Stimulated activated CD4-positive, alpha-beta T cell treated with anti-CD3 and anti-CD28 coated beads, TNF-alpha, amount 100 ng/mL, for 48 hours (primary cell): ENCODE measurements around the gene DCLK1.

ENCODE experiments used
- DNase-seq, 3 donors: peaks; one replicate each; pipeline ENCODE4 v3.0.0-alpha.2; 2020; ENCODE audit warnings: low read depth in 3 of 3

Gene DCLK1

DNA sequence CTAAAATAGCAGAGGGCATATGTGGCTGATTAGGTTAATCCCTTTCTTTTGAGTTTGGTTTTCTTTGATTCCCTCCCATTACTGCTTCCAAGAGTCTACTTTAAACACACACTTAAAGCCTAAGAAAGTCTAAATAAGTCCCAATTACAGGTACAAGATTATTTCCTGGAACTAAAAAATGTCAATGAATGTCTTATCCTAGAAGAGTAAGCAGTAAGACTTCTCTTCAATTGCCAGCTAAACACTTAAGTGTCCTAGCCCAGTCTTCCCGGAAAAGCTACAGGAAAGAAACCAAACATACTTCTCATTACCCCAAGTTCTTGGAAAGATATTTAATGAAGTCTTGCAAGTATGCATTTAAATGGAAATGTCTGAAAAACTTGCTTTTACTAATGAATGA lies 233.1 kb downstream of the DCLK1 start:
- DNase-seq, result no peak

DNA sequence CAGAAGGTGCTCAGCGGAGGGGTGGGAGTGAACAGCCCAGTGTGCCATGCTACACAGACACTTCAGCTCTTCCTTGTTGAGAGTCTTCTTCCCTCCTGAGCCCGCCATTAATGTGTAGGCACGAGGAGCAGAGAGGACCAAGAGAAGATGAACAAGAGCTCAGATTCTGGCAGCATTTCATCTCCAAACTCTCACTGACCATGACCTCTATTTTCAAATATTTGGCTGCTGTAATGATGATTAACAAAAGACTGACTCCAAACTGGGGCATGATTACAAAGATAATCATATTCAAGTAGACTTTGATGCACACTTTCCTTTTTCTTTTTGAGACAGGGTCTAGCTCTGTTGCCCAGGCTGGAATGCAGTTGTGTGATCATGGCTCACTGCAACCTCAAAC lies 236.5 kb downstream of the DCLK1 start:
- no peak for DNase-seq

DNA sequence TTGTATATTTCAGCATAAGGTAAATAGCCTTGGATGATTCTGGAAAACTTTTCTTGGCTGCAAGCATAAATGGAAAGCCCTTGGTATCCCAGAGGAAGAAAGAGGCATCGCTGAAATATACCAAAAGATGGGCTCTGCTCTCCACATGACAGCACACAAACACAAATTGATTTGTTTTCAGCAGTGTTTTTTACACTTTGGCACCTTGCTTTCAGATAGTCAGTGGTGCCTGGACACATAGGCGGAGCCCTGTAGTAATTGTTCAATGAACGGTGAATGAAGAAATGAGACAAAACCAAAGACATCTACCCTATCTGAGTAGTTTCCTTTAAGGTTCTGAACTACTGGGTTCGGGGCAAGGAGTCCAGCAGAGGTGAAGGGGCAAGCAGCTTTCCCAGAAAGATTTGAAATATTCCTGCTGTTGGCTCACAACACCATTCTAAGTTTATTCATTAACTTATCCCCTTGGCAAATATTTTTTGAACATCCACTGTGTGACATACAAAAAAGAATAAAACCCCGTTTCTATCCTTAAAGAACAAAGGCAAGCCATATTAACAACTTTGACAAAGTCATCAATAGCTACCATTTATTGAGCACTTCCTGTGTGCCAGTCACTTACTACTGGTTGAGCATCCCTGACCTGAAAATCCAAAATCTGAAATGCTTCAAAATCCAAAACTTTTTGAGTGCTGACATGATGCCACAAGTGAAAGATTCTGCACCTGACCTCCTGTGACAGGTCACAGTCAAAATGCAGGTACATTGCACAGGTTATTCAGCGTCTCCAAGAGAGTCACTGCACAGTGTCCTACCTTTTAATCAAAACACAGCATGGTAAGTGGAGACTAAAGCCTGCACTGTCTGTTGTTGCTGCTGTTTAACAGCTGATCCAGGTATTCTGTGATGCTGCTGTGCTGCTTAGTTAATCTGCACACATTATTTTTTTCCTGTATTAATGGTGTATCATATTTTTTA lies 238.1 kb downstream of the DCLK1 start:
- DNase-seq, result no peak

DNA sequence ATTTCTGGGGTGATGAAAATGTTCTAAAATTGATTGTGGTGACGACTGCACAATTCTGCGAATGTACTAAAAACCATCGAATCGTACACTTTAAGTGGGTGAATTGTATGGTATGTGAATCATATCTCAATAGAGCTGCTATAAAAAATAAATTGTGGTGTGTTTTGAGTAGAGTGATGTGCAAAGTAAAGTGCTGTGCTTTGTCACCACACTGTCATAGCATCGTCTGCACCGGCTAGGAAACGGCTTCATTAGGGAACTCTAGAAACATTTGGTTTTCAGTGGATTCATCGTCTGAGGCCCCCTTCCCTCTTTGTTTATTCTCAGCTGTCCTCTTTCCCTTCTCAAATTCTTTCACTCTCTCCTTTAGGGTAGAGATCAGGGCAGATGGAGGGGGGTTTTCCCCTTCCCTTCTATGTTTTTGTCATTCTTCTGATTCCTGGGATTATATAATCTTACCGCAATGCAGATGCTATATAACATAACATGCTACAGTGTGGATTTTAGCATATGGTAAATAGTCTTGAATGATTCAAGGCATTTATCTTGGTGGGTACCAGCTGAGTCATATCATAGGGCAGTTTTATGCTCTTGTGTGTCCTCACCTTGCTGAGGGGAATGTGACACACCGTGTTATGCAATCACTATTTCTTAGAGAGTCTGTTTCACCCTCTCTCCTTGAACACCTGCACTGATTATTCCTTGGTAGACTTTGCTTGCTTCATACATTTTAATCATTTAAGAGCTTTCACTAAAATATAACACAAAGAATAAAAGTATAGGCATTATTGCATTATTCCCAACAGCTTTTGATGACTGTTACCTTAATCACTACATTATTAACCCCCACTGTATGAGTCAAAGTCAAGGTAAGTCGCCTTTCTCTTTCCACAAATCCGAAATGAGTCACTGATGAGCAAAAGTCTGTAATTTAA lies 239.4 kb downstream of the DCLK1 start:
- no peak for DNase-seq

DNA sequence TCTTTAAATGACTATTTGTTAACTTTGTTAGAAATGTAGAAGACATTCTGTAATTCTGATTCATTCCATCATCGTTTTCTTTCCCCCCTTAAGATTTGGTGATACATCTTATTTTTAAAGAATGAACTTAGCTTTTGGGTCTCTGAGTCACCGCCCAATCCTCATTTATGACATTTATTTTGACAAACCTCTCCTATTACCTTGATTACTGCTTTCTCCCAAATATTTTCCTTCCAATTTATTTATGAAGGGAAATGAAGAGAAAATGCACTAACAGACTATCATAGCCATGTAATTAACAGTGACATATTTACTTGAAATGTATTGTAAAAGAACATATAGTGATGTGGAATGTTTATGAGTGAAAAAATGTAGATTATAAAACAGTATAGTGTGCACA lies 241.6 kb downstream of the DCLK1 start:
- DNase-seq, result no peak

DNA sequence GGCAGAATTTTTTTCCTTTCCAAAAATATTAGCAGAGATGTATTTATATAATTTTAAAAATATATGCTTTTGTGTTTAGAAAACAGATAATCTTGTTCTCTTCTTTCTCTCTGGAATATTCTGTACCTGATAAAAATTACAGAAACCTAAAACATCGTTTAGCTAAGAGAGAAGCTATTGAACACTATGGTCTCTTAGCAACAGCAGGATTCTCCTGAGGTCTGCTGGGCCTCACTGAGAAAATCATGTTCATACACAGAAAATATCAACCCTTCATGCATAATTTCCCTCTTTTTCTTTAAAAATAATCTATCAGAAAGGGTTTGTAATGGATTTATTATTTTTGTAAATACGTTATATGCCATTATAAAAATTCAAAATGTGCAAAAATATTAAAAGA lies 242.2 kb downstream of the DCLK1 start:
- DNase-seq, result no peak

DNA sequence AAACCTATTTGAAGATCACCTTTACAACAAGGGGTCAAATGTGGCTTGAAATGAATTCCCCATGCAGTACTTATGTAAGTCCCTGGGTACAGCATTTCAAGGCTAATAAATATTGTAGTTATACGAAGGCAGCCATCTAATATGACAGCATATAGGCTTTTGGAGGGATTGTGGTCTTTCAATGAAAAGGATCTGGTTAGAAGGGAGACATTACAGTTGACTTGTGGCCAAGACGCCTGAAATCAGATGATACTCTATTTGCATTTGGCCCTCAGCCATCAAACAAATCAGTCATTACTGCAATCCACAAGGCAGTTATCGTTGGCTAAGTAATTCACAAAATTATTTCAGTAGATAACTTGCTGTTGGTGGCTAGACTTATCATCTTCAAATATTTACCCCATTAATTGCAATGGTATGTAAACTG lies 242.7 kb downstream of the DCLK1 start:
- DNase-seq, result no peak

DNA sequence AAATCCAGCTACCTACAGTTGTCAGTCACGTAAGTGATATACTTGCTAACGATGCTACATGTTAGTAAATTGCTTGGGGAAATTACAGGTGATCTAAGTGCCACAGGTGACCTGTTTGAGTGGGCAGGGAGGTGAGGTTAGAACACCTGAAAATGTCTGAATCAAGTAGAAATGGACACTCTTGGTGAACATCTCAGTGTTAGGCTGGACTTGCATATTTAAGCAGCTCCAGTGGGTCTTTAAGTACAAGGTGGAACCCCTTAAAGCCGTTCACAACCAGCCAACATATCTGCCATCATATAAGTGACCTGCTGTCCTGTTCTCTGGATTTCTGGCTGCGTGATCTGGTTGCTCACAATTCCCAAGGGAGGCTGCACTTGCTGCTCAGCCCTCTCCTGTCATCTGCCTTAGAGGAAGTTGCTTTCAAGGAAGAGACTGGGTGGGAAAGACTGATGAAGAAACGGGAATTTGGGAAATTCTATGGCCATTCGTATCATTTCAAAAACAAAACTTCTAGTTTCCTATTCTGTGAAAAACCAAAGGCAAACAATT lies 244.0 kb downstream of the DCLK1 start:
- no peak for DNase-seq

DNA sequence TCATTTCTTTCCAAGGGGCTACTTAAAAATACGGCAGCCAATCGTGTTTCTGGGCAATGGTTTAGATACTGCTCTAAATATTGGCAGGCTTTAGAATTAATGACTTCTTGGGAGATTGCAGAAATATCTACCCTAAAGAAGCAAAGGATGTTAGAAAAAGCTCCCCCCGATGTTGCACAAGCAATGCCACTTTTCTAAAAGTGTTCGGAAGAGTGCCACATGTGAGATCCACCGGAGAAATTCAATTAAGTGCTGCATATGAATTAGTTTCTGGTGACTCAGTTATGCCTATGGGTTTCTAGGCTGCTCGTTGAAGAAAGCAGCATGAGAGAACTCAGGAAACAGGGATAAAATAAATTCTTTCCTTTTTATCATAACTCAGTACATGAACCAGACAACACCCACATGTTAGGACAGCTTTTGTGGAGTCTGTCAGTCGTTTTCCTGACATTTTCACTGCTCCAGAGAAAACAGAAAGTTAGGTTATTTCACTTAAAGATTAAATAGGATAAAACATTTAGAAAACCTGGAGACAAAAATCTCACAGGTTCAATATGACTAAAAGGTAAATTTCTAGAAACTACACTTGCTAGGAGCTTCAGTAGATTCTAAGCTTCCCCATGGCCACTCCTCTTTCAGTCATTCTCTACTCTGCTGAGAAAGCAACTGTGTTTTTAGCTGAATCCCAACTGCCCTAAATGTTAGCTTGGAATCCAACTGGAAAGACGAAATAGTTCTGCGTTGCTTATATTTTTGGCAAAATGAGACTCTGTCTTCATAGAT lies 244.7 kb downstream of the DCLK1 start:
- DNase-seq, result no peak

DNA sequence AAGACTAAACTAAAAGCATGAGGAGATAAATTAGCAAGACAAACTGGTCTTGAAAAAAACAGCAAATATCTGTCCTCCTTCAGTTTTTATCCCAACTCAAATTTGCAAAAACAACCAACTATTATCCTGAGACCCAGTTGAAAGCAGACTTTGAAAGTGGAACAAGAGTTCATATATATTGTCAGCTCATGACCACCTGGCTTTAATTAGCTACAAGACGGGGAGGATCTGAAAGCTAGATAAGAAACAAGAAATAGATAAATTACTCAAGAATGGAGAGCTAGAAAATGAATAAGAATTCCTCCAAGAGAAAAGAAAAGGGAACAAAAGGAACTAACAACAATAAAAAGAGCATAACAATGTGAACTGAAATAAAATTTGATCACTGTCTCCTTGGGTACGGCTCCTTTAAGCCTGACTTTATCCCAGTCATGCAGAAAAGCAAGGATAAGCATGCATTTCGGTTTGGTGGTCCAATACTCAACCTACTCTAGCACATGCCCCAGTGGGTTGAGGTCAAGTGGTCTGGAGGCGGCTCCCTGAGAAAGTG lies 246.9 kb downstream of the DCLK1 start:
- DNase-seq, result no peak

DNA sequence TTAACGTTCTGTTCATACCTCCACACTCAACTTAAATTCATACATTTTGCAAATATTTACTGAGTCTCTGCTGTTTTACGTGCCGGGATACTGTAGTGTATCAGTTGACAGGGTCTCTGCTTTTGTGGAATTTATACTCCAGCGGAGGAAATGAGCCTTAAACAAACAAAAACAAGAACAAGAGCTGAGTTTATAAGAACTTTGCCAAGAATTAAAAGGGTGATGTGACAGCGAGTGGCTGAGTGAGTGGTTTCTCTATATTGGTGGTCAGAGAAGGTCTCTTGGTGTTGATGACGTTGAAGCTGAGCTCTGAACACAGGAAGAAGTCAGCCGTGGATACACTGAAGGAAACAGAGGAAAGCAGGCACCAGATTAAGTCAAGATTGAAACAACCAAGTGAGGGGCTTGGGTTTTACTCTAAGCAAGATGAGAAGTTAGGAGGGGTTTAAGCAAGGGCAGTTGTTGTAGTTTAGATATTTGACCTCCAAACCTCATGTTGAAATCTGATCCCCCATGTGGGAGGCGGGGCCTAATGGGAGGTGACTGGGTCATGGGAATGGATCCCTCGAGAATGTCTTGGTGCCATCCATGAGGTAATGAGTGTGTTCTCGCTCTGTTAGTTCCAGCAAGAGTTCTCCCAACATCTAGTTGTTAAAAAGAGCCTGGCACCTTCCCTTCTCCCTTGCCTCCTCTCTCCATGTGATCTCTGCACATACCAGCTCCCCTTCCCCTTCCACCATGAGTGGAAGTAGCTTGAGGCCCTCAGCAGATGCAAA lies 248.3 kb downstream of the DCLK1 start:
- no peak for DNase-seq

DNA sequence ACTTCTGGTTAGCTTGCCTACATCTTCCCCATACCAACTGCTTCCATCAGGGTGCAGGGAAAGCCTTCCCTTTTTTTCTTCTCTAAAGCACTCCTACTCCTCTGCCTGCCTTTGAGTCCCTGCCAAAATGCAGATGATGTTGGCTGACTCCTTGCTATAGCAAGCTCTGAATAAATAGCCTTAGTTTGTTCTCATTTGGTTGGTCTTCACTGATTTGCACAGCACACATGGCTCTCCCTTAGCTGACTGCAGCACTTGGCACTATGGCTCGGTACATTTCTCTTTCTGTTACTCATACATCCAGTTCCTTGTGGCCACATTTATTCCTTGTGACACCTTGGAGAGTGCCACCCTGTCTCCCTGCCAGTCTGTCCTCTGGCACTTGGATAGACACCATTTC lies 249.8 kb downstream of the DCLK1 start:
- no peak for DNase-seq

DNA sequence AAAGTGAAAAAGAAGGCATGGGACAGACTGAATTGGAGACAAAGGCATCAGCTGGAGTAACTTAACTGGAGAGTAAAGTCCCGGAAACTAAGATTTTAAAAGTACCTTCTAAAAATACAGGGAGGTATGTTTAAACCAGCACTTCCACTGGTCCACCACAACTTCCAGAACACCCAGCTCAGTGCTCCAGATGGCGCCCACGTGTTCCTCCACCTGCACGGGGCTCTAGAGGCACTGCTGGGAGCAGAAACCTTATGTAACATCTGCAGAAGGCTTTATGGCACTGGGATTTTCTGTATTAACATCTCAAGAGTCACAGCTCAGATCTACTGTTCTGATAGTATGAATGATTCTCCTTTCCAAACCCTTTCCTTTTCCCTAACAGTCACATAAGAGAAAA lies 252.1 kb downstream of the DCLK1 start:
- no peak for DNase-seq

DNA sequence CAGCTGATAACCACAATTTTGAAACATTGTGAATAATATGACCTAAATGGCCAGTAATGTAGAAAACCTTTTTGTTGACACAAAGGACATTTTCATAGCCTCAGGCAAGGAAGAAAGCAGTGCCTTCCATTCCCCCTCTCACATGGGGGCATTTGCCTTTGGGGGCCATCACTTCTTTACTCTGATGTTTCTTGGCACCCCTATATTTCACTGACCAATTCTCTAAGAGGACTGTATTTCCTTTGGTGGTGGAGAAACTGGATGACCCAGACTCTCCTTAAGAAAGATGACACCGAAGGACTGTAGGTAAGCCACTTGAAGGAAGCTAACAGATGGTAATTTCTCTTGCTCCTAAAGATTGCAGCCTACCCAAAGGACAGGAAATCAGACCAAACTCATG lies 254.6 kb downstream of the DCLK1 start:
- no peak for DNase-seq

DNA sequence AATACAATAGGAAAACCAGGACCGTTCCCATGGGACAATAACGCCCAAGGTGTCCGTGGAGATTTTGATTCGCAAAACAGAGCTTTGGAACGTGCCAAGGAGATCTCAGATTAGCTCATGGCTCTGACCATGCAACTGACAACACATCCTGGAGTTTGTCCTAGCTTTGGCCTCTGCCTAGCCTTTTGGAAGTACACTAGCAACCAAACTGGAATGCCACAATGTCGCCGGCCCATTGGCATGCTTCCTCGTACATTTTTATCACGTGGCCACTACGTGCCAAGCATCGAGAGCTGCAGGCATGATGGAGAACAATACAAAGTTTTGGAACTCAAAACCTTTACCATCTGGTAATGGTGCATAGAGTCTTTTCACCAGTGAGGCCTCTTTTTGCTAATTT lies 256.5 kb downstream of the DCLK1 start:
- no peak for DNase-seq

DNA sequence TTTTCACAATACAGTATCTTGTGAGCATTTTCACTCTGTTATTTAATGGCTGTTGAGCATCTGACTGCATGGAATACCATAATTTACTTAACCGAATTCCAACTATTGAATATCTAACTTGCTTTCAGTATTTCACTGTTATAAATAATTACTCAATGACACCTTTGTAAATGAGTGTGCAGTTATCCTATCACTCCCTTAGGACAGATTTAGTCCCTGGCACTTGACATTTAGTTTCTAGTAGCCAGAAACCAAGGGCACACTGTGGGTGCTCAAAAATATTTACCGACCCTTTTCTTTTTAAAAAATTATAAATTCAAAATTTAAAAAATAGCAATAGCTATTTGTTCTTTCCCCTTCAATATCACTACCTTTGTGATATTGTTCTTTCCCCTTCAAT lies 258.8 kb downstream of the DCLK1 start:
- no peak for DNase-seq

DNA sequence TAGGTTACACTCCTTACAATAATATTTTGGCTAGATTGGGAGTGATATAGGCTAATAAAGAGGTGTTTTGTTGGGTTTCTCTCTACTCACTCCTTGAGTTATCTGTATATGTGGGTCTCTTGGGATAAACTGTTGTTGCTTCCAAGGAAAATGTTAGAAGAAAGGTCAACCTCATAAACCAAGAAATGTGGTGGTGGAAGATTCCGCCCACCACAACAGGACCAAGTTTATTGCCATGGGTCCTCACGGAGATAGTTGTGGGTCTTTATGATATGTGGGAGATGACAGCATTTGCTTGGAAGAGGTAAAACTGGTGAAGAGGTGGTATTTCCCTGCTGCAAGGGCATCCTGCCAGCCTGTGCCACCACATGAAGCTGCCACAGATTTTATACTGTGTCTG lies 259.6 kb downstream of the DCLK1 start:
- DNase-seq, result no peak

DNA sequence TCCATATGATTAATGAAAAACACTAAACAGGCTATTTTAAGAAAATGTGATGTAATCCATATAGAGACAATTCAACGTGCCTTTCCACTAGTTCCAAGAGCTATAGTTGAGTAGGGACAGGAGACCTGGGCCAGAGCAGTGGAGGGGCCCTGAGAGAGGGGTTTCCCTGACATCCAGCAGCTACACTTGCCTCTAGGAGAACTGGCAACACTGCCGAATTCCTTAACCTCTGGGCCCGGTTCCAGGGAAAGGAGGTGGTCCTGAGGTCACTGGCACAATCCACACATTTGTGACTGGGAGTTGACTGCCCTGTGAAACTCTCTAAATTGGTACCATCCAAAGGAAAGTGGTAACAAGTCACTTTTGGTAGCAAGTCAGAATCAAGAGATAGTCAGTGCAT lies 264.4 kb downstream of the DCLK1 start:
- no peak for DNase-seq

DNA sequence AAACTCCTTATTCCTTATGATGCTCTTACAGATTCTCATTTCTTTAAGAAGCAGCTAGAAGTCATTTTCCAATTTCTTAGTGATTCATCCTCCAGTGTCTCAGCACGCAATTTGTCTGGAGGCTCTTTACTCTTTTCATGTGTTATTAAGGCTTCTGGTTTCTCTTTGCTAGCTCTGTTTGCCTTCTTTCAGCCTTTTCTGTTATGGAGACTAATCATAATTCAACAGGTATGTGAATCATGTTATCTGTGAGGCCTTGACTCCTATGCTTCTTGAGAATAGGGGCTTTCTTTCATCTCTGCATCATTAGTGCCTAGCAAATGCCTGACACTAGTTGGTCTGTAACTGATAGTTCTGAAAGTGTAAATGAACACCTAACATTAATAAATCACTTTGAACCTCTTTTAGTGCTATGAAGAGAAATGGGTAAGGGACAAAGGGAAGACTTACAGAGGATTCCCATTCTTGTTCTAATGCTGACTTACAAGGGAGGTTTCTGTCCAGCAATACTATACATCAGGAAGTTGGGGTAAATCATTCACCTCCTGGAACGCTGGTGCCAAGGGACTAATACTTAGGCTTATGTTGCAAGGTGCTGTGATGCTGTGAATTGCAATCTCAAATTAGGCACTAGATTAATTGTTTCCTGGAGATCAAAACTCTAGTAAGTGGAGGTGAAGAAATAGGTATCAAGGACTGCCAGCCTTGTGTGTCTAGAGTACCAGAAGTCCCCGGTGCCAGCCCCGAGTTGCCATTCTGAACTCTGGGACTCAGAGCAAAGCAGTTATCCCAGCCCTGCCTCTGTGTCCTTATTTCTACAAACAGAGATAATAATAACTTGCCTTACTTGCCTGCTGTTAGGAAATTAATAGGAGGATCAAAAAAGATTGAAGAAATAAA lies 265.6 kb downstream of the DCLK1 start:
- no peak for DNase-seq
